HG03025 (cell line): ENCODE results near the gene EIF2B2.
"Not testable (repeated sequence)": the region's sequence is repeated elsewhere in the genome, so short reads cannot be mapped to it uniquely, and the experiment has no call there.

Source experiments
- ATAC-seq: cut with Tn5 transposase; IDR thresholded peaks from one replicate; pipeline ENCODE4 v1.9.1; 2021; ENCODE audit warnings: mild to moderate bottlenecking, moderate library complexity; ENCODE audit not compliant: unreplicated experiment, low FRiP score

EIF2B2 gene

DNA sequence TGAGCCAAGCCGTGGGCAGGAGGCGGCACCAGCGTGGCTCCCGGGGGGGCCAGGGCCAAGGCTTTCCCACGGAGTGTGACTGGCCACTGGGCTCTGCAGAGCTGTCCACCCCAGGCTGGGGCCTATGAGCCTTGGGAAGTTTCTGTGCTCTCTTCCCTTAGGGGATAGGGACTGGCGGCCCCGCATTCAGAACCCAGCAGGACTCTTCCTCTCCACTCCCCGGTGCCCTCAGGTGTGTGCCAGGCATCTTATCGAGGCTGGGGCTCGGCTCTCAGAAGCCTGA lies 17.8 kb upstream of the EIF2B2 start:
- no peak for ATAC-seq

DNA sequence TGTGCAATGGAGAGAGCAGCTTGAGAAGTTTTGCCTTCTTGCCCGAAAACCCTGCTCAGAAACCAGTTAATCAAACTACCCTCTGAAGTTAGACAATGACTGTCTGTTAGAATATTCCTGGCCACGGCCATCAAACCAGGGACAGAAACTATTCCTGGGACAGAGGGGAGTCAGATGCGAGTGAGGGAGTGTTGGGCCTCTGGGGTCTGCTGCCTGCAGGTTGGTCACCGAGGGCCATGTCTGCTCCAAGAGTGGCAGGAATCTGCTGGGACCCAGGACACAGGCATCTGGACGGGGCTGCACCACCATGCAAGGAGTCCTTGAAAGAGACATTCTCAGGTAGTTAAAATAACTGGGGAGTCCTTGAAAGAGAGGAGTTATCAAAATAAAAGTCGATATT lies 16.9 kb upstream of the EIF2B2 start:
- ATAC-seq = no peak

DNA sequence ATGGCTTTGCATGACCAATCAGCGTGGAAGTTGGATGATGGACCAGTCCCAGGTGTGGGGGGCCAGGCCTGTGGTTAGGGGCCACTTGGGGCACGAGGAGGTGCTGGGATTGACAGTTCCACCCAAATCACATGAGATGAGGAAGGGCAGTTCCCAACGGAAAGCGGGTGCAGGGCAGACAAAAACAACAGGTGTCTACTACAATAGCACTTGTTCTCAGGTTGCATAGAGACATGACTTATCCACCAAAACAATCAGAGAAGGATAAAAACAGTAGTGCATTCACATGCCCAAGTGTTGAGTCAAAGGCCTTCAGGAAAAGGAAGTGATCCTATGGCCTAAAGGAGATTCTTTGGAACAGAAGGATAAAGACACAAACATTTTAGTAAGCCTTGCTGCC lies 14.6 kb upstream of the EIF2B2 start:
- ATAC-seq = no peak

DNA sequence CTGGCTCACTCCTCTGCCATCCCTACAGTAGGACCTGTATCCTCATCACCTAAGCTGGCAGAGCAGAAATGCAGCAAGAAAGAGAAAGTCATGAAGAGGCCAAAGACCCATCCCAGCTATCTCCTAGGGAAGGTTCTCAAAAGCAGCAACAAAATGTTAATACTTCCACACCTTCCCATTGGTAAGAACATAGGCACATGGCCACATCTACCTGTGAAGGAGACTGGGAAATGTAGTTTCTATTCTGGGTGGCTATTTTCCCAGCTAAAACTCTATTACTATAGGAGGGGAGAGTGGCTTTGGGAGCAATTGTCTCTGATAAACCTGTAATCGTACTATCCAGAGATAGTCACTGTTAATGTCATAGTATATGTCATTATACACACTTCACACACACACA lies 13.7 kb upstream of the EIF2B2 start:
- ATAC-seq = no peak

DNA sequence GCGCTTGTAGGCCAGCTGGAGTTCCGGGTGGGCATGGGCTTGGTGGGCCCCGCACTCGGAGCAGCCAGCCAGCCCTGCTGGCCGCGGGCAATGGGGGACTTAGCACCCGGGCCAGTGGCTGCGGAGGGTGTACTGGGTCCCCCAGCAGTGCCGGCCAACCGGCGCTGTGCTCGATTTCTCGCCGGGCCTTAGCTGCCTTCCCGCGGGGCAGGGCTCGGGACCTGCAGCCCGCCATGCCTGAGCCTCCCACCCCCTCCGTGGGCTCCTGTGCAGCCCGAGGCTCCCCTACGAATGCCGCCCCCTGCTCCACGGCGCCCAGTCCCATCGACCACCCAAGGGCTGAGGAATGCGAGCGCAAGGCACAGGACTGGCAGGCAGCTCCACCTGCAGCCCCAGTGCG lies 8.5 kb upstream of the EIF2B2 start:
- not testable (repeated sequence) for ATAC-seq

DNA sequence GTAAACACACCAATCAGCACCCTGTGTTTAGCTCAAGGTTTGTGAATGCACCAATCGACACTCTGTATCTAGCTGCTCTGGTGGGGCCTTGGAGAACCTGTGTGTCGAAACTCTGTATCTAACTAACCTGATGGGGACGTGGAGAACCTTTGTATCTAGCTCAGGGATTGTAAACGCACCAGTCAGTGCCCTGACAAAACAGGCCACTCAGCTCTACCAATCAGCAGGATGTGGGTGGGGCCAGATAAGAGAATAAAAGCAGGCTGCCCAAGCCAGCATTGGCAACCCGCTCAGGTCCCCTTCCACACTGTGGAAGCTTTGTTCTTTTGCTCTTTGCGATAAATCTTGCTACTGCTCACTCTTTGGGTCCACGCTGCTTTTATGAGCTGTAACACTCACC lies 6.9 kb upstream of the EIF2B2 start:
- not testable (repeated sequence) for ATAC-seq

- ATAC-seq = no peak
These were observed 1.5 kb upstream of the EIF2B2 start for GRCh38 chr14:75001261-75001660.

DNA sequence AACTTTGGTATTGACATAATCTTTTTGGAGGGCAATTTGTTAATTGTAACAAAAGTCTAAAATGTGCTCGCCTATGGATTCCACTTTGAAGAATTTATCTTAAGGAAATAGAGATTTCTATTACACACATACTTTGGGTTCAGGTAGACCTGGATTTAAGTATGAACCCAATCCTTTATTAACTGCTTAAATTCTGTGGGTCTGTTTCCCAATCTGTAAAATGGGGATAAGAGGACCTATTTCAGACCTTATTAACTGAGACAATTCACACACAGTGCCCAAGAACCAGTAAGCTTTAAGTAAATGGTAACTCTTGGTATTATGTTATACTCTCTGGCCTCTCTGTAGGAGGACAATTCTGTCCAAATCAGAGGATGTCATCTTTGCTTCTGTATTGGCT lies 822 bp upstream of the EIF2B2 start:
- ATAC-seq = no peak

- peak; percentile 3 for ATAC-seq
These were observed 718 bp downstream of the EIF2B2 start for GRCh38 chr14:75003250-75004027.

DNA sequence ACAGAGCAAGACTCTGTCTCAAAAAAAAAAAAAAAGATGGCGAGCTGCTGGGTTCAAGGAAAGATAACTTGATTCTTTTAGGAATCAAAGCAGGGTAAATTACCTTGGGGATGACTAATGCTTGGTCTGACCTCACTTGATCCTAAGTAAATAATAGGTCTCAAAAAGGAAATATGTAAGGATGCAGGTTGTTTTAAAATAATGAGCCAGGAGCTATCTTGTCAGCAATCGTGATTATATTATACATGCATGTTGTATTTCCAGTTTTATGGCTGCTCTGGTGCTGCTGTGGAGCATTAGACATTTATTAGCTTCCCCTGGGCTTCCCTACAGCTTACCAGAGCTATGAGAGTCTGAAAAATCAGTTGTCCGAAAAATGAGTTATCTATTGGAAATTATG lies 2.6 kb downstream of the EIF2B2 start:
- no peak for ATAC-seq

GRCh38 chr14:75009176-75009575 lies 6.5 kb downstream of the EIF2B2 start:
- no peak for ATAC-seq

GRCh38 chr14:75010472-75011093 lies 7.9 kb downstream of the EIF2B2 start:
- no peak for ATAC-seq

- no peak for ATAC-seq
These were observed 8.8 kb downstream of the EIF2B2 start for GRCh38 chr14:75011356-75011994.

DNA sequence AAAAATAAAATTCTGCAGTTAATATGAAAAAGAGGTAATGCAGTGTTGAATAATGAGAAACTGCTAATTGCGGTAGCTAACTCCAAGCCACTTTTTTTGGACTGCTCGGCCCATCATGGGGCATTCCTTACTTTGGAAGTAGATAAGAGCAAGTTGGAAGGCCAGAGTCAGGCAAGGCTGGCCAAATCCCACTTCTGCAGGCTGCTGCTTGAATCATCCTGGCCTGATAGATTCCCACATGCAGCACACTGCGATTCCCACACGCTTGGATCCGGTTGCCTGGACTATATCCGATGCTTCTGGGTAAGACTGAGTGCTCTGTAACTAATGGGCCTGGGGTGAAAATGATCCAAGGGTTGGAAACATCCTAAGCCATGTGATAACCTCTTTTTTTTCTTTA lies 10.6 kb downstream of the EIF2B2 start:
- no peak for ATAC-seq

DNA sequence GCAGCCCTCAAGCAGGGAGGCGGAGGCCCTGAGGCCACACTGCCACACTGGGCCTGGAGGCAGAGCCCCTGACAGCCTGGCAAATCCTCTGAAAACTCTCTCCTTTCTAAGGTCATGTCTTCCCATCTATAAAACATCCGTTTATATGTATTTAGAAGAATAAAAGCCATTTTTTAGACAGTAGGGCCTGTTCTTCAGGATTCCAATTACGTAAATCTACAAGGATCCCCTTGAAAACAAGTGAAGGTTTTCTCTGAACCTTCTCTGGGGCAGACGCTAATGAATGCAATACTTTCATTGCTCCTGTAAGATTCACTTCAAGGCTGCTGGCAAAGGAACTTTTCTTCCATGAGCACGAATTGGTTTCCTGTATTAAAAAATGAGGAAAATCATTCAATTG lies 12.8 kb downstream of the EIF2B2 start:
- no peak for ATAC-seq

DNA sequence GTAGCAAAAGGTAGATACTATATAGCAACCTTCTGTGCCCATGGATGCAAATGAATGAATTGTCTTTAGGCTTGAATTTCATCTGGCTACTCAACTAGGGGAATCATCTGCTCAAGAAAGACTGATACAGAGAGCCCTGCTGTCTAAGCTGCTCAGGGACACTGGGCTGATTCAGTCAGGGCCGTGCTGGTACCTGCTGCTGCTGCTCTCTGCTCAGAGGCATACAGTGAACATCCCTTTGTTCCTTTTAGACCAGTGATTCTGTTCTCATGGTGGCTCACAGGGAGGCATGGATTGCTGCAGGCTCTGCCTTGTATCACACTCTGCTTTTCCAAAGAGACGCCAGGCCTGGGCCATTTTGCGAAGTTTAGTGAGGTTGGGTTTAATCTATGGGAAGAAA lies 14.1 kb downstream of the EIF2B2 start:
- ATAC-seq = no peak

- ATAC-seq = no peak
These were observed 16.0 kb downstream of the EIF2B2 start for GRCh38 chr14:75018694-75019093.

DNA sequence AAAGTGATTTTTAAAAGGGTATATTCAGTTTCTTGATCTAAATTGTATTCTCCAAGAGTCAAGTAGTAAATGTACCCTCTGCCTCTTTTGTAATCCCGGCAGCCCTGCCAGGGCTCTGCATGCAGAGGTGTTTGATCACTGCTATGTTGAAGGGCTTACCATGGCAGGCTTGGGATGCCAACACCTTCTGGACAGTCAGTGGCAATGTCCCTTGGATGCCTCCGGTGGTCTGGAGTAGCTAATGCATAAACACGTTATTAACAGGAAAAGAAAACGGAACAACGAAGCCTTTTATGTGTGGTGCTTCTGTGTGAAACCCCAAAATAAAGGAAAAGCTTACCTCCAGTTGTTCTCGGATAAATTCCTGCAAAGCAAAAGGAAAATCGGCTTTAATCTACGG lies 19.9 kb downstream of the EIF2B2 start:
- no peak for ATAC-seq

GRCh38 chr14:75023108-75023507 lies 20.4 kb downstream of the EIF2B2 start:
- no peak for ATAC-seq

GRCh38 chr14:75025082-75025481 lies 22.4 kb downstream of the EIF2B2 start:
- no peak for ATAC-seq

GRCh38 chr14:75025876-75026275 lies 23.2 kb downstream of the EIF2B2 start:
- no peak for ATAC-seq

- ATAC-seq = no peak
These were observed 27.4 kb downstream of the EIF2B2 start for GRCh38 chr14:75030147-75030546.
